Stimulated activated CD8-positive, alpha-beta memory T cell treated with anti-CD3 and anti-CD28 coated beads, Interleukin-15, amount 100 ng/mL, for 48 hours (primary cell): Measurements from ENCODE around the gene GRK7.
A peak's percentile ranks its signal among the peaks of the same experiment; 100 is the strongest.
"Not testable (repeated sequence)": the region's sequence is repeated elsewhere in the genome, so short reads cannot be mapped to it uniquely, and the experiment has no call there.

Experiments
- DNase-seq, 2 donors: peaks; one replicate each; pipeline ENCODE4 v3.0.0-alpha.2; 2020; ENCODE audit warnings: low read depth in 2 of 2

The GRK7 gene

GRCh38 chr3:141762552-141762951 lies 656 bp upstream of the GRK7 start:
- not testable (repeated sequence) for DNase-seq

GRCh38 chr3:141764045-141764444 lies 837 bp downstream of the GRK7 start:
- DNase-seq = no peak

DNA sequence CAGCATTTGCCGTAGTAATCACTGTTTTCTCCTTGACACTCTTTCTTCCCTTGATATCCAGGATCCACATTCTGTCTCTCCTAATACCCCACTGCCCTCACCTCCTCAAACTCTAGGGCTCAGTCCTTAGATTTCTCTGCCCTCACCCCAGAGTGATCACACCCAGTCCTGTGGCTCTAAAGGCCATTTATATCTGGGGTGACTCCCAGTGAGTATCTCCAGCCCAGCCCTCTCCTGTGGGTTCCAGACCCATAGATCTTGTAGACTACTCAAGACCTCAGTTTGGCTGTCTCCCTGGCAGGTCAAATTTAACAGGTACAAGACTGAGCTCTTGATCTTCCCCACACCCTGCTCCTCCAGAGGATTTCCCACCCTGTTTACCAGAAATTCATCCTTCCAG lies 1.3 kb downstream of the GRK7 start:
- no peak for DNase-seq

GRCh38 chr3:141764986-141765385 lies 1.8 kb downstream of the GRK7 start:
- DNase-seq = no peak

GRCh38 chr3:141767066-141767465 lies 3.9 kb downstream of the GRK7 start:
- no peak for DNase-seq

- DNase-seq = no peak
Observed at GRCh38 chr3:141769221-141769894, 6.2 kb downstream of the GRK7 start.

GRCh38 chr3:141773676-141774075 lies 10.5 kb downstream of the GRK7 start:
- DNase-seq = no peak

- DNase-seq = no peak
Observed at GRCh38 chr3:141776376-141776775, 13.2 kb downstream of the GRK7 start.

DNA sequence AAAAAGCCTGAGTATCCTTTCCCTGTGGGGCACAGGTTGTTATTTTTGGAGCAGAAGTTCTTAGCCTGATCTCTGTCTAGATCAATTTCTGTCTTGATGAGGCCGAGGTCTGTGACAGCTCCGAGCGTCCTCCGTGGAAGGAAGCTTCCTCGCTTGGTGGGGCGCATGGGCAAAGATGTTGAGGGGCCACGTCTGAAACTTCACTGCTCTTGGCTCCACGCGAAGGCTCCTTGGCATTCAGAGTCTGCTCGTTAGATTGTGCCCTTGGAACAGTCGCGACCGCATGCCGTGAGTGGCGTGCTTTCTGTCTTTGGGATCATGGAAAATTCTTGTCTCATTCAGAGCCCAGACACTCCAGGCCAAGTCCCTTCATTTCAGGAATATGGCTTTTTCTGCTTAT lies 13.7 kb downstream of the GRK7 start:
- DNase-seq = no peak

DNA sequence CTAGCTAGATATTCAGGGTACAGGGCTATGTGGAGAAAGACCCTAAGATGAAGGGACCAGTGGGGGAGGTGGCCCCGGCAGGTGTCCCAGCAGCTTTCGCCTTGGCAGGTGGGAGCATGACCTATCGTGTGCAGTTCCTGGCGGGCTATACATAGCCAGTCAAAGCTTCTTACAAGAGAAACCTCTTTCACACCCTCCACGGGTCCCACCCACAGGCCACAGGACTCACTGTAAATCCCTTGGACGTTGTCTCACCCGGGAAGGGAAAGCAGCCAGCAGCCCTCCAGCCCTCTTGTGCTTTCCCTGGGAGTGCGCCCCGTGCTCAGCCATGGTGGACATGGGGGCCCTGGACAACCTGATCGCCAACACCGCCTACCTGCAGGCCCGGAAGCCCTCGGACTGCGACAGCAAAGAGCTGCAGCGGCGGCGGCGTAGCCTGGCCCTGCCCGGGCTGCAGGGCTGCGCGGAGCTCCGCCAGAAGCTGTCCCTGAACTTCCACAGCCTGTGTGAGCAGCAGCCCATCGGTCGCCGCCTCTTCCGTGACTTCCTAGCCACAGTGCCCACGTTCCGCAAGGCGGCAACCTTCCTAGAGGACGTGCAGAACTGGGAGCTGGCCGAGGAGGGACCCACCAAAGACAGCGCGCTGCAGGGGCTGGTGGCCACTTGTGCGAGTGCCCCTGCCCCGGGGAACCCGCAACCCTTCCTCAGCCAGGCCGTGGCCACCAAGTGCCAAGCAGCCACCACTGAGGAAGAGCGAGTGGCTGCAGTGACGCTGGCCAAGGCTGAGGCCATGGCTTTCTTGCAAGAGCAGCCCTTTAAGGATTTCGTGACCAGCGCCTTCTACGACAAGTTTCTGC lies 15.0 kb downstream of the GRK7 start:
- no peak for DNase-seq

GRCh38 chr3:141779667-141780066 lies 16.5 kb downstream of the GRK7 start:
- no peak for DNase-seq

DNA sequence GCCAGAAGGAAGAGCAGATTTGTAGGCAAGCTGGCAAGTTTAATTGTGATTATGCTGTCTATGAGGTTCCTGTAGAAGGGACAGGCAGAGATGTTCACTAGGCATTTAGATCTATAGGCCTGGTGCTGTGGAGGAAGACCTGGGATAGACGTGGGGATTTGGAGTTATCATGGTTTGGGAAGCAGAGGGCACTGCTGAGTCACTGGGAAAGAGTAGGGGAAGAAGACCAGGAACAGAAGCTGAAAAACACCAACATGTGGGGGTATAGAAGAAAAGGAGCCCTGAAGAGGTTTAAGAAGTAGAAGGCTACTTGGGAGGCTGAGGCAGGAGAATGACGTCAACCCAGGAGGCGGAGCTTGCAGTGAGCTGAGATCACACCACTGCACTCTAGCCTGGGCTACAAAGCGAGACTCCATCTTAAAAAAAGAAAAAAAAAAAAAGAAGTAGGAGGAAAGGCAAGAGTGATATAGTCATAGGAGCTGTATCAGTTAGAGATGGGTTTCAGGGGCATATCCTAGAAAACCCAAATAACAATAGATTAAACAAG lies 19.3 kb downstream of the GRK7 start:
- no peak for DNase-seq

GRCh38 chr3:141783632-141784031 lies 20.4 kb downstream of the GRK7 start:
- no peak for DNase-seq

- no peak for DNase-seq
Observed at GRCh38 chr3:141784096-141784495, 20.9 kb downstream of the GRK7 start.

GRCh38 chr3:141784531-141784930 lies 21.3 kb downstream of the GRK7 start:
- DNase-seq = no peak

- no peak for DNase-seq
Observed at GRCh38 chr3:141788149-141788548, 24.9 kb downstream of the GRK7 start.

- not testable (repeated sequence) for DNase-seq
Observed at GRCh38 chr3:141788750-141789149, 25.5 kb downstream of the GRK7 start.

- DNase-seq = no peak
Observed at GRCh38 chr3:141789281-141789680, 26.1 kb downstream of the GRK7 start.

DNA sequence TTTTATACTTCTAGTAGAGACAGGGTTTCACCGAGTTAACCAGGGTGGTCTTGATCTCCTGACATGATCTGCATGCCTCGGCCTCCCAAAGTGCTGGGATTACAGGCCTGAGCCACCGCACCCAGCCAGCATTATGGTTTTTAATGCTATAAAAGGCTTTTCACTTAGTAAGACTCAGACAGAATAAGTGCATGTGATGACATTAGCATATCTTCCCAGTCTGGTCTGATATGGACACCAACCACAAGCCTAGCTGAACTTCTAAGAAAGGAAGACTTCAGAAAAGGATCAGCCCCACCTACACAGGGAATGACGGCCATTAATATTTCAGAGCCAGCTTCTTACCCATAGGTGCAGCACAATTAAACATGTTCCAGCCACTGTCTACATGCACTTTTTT lies 27.0 kb downstream of the GRK7 start:
- no peak for DNase-seq

DNA sequence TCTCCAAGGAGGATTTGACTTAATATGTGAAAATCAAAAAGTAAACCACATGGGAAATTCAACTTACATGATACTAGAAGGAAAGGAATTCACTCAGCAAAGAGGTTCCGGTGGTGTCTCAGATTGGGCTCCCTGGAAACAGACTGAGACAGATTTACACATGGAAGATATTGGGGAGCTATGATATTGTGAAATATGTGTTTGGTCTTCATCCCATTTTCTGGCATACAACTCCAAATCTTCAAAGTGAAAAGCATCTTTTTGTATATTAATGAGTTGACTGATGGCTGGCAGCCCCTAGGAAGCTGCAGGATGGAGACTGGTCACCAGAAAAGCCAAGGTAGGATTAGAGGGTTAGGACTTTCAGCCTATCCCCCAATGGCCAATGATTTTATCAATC lies 29.3 kb downstream of the GRK7 start:
- no peak for DNase-seq

DNA sequence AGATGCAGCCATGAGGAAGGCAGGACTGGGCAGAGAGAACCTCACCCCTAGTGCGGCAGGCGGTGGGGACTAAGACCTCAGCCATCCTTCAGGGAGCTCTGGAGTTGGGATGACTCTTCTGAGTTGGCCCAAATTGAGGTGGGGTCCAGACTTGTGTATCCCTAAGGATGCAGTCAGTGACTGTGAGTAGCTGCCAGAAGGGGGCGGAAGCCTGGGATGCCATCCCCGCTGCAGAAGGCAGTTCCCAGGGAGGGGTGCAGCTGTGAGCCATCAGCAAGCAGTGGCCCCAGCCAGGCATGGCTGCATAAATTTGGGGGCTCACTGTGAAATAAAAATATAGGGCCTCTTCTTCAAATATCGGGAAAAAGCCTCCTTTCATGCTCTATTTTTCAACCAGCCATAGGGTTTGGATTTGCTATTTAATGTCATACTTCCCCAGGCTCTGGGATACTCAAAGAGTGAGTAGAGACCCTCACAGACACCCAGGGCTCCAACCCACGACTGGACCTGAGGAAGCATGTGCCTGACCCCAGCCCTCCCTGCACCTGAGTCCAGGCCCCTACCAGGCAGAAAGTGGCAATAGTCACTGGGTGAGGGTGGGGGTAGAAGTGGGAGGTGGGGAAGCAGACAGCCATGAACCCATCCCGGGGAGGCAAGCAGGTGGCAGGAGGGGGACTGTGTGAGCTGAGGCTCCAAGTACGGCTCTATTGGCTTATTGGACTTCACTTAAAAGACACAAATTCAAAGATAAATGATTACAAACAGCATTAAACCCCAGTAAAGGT lies 30.5 kb downstream of the GRK7 start:
- no peak for DNase-seq

DNA sequence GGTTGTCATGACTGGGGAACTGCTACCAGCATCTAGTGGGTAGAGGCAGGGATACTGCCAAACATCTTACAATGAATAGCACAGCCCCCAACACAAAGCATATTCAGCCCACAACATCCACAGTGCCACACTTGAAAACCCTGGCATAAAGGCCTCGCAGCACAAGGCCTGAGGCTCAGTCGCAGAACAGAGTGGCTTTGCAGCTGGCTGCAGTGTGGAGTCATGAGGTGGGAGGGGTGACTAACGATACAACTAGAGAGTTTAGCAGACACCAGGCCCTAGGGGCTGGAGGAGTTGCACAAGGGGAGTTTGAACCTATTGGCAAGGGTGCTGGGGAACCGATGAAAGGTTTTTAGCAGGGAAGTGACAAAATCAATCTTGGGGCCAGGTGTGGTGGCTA lies 32.1 kb downstream of the GRK7 start:
- DNase-seq = peak in 1 of 2 donors; percentile 27
